Right lobe of liver (tissue), 4 donors: ENCODE results near the gene BARHL1.

Source experiments
- POLR2A ChIP-seq: fragments of 450-650 bp; IDR thresholded peaks from one replicate; pipeline ENCODE4 v1.6.1; 2017; ENCODE audit warnings: antibody characterized with exemption, mild to moderate bottlenecking
- TF ChIP-seq, protein P1 (sequence below), 4 donors: fragments of 200-600 bp in 3 of 4; fragments of 450-650 bp in 1 of 4; IDR thresholded peaks; one replicate each; pipeline versions ENCODE4 v1.5.1 to v1.8.0; 2016 to 2022; ENCODE audit warnings: antibody characterized with exemption in 4 of 4, mild to moderate bottlenecking in 2 of 4
- donor health status: DM: no; HTN: no; CAD: no.
- donor health status: DM: no; HTN: no; CAD: no.
- donor health status: DM: no; HTN: yes; CAD: no.

GRCh38 chr9:132588098-132588497, 5.7 kb downstream of the BARHL1 start:
- TF ChIP-seq POLR2A, result no peak
- TF ChIP-seq, protein P1, sequence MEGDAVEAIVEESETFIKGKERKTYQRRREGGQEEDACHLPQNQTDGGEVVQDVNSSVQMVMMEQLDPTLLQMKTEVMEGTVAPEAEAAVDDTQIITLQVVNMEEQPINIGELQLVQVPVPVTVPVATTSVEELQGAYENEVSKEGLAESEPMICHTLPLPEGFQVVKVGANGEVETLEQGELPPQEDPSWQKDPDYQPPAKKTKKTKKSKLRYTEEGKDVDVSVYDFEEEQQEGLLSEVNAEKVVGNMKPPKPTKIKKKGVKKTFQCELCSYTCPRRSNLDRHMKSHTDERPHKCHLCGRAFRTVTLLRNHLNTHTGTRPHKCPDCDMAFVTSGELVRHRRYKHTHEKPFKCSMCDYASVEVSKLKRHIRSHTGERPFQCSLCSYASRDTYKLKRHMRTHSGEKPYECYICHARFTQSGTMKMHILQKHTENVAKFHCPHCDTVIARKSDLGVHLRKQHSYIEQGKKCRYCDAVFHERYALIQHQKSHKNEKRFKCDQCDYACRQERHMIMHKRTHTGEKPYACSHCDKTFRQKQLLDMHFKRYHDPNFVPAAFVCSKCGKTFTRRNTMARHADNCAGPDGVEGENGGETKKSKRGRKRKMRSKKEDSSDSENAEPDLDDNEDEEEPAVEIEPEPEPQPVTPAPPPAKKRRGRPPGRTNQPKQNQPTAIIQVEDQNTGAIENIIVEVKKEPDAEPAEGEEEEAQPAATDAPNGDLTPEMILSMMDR (IDR thresholded peaks at IDR 0.05), result no peak
